Tibial artery (tissue), 4 donors: ENCODE data around the gene CARD14.

Experiments
- DNase-seq, 2 donors: peaks; one replicate each; pipeline ENCODE4 v3.0.0-alpha.2; 2019
- H3K27ac ChIP-seq, 2 donors: fragments of 200-600 bp; sonication (generic) in 1 of 2; 1 replicate in 1 of 2; 2 replicates in 1 of 2; pipeline ENCODE4 v1.5.1; 2018 to 2019; ENCODE audit warnings: mild to moderate bottlenecking in 1 of 2
- H3K27me3 ChIP-seq, 2 donors: fragments of 200-600 bp; sonication (generic) in 1 of 2; one replicate each; pipeline versions ENCODE4 v1.5.1 to v1.6.0; 2016 to 2019
- H3K36me3 ChIP-seq, 3 donors: fragments of 200-600 bp; sonication (generic) in 2 of 3; one replicate each; pipeline ENCODE4 v1.5.1; 2016 to 2019; ENCODE audit warnings: mild to moderate bottlenecking in 2 of 3
- H3K4me1 ChIP-seq, 4 donors: fragments of 200-600 bp; sonication (generic) in 2 of 4; 1 replicate in 3 of 4; 2 replicates in 1 of 4; pipeline ENCODE4 v1.5.1; 2016 to 2019
- H3K4me3 ChIP-seq, 2 donors: fragments of 200-600 bp; sonication (generic) in 1 of 2; 1 replicate in 1 of 2; 2 replicates in 1 of 2; pipeline ENCODE4 v1.5.1; 2018 to 2019; ENCODE audit warnings: mild to moderate bottlenecking in 2 of 2
- H3K9me3 ChIP-seq, 3 donors: fragments of 200-600 bp; sonication (generic) in 1 of 3; one replicate each; pipeline ENCODE4 v1.5.1; 2016 to 2019
- CTCF ChIP-seq, 2 experiments: fragments of 200-600 bp in 1 of 2; fragments of 450-650 bp in 1 of 2; IDR thresholded peaks; one replicate each; pipeline ENCODE4 v1.5.1; 2017 to 2019; ENCODE audit warnings: antibody characterized with exemption in 2 of 2, mild to moderate bottlenecking in 1 of 2, moderate library complexity in 1 of 2
- intact Hi-C: fragments of 100-400 bp; cut with DNase I; formaldehyde crosslinking; loops from one replicate; pipeline ENCODE4 v1.15.0; 2023; ENCODE audit warnings: low total_unique reads

Gene CARD14

GRCh38 chr17:80201446-80201845 lies 31.6 kb downstream of the CARD14 start:
- Histone ChIP-seq H3K4me1 (no peaks in the 10 kb centered on the region), H3K4me3 (no peak overlapping the region), H3K36me3 (peaks cover 0 to 26% (median 0%) of the 10 kb centered on the region in 3 donors), H3K9me3 (no peaks in the 10 kb centered on the region), H3K27me3 (peaks cover 0 to 29% of the 10 kb centered on the region in 2 donors), H3K27ac (no peak overlapping the region)
- DNase-seq = no peak
- TF ChIP-seq CTCF (IDR thresholded peaks at IDR 0.05) = no peak
- intact Hi-C loops = no loop called here

- intact Hi-C loops = no loop called here
- no peak for TF ChIP-seq CTCF (IDR thresholded peaks at IDR 0.05)
- H3K4me3 ChIP-seq = no peak overlapping the region
- no peak overlapping the region for H3K27ac ChIP-seq
- DNase-seq = no peak
- H3K36me3 ChIP-seq = peaks cover 0 to 30% (median 0%) of the 10 kb centered on the region in 3 donors
- H3K4me1 ChIP-seq = no peaks in the 10 kb centered on the region
- H3K9me3 ChIP-seq = no peaks in the 10 kb centered on the region
- H3K27me3 ChIP-seq = peaks cover 0 to 29% of the 10 kb centered on the region in 2 donors
Measured at GRCh38 chr17:80202197-80202596, 32.4 kb downstream of the CARD14 start.

GRCh38 chr17:80203471-80203963 lies 33.7 kb downstream of the CARD14 start:
- Histone ChIP-seq H3K27ac (no peak overlapping the region), H3K4me3 (no peak overlapping the region), H3K27me3 (peaks cover 0 to 22% of the 10 kb centered on the region in 2 donors), H3K9me3 (no peaks in the 10 kb centered on the region), H3K36me3 (peaks cover 0 to 44% (median 0%) of the 10 kb centered on the region in 3 donors), H3K4me1 (no peaks in the 10 kb centered on the region)
- intact Hi-C loops = no loop called here
- DNase-seq = no peak
- TF ChIP-seq CTCF (IDR thresholded peaks at IDR 0.05) = no peak

GRCh38 chr17:80204626-80205468 lies 35.0 kb downstream of the CARD14 start:
- DNase-seq = no peak
- Histone ChIP-seq H3K4me3 (no peak overlapping the region), H3K4me1 (no peaks in the 10 kb centered on the region), H3K36me3 (peaks cover 0 to 57% (median 5%) of the 10 kb centered on the region in 3 donors), H3K27me3 (peaks cover 0 to 20% of the 10 kb centered on the region in 2 donors), H3K27ac (no peak overlapping the region), H3K9me3 (no peaks in the 10 kb centered on the region)
- no peak for TF ChIP-seq CTCF (IDR thresholded peaks at IDR 0.05)
- intact Hi-C loops = no loop called here

- TF ChIP-seq CTCF (IDR thresholded peaks at IDR 0.05) = no peak
- intact Hi-C loops = no loop called here
Measured at GRCh38 chr17:80205811-80206210, 36.0 kb downstream of the CARD14 start.

More at GRCh38 chr17:80205811-80206210, 36.0 kb downstream of the CARD14 start:
- Histone ChIP-seq H3K9me3 (no peaks in the 10 kb centered on the region), H3K4me1 (no peaks in the 10 kb centered on the region), H3K27ac (no peak overlapping the region), H3K27me3 (peaks cover 0 to 20% of the 10 kb centered on the region in 2 donors), H3K4me3 (no peak overlapping the region), H3K36me3 (peaks cover 4 to 66% (median 15%) of the 10 kb centered on the region in 3 donors)
- no peak for DNase-seq
